HG02759 (cell line): ENCODE results near the gene AFF3.
"Not testable (repeated sequence)": the region's sequence is repeated elsewhere in the genome, so short reads cannot be mapped to it uniquely, and the experiment has no call there.

Experiments
- ATAC-seq: cut with Tn5 transposase; IDR thresholded peaks from one replicate; pipeline ENCODE4 v1.9.1; 2021; ENCODE audit warnings: mild to moderate bottlenecking, moderate library complexity; ENCODE audit not compliant: unreplicated experiment

Gene AFF3

DNA sequence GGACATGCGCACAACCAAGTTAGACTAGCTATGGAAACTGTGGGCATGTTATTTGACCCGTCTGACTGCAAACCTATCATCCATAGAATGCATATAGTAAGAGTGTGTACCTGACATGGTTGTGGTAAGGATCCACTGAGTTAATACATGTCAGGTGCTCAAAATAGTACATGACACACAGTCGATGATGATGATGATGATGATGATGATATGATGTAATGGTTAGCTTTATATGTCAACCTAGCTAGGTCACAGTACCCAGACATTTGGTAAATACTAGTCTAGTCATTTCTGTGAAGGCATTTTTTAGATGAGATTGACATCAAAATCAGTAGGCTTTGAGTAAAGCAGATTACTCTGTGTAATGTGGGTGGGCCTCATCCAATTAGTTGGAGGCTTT lies 204.1 kb downstream of the AFF3 start:
- ATAC-seq, result no peak

DNA sequence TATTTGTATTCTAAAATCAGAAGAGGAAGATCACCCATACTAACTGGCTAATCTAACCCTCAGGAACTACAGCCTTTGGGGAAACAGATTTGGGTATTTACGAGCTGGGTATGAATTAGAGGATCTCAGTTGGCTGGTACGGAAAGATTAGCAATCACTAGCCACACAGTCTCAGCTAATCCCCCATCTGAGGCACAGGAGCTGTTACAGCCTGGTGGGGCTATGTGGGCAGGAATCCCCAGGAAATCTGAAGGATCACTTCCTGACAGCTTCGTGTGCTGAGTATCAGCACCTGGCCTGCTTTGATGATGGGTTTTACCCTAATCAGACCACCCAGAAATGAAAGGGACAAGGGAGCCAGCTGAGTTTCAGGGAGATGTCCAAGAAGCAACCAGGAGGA lies 206.3 kb downstream of the AFF3 start:
- no peak for ATAC-seq

DNA sequence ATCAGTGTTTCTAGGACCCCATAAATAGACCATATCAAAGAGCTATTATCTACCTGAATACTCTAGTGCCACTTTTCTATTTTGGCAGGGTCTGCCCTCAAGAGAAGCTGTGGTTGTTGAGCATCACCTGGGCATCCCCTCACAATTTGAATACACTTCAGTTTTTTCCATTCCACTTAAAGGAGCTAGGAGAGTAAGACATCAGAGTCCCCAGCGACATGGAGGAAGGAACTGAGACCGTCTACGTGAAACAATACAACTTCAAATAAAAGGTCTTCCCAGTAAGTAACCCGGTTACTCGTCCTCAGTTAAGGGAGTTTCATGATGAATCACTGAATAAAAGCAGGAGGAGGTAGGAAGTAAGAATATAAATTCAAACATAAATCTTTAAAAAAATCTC lies 206.7 kb downstream of the AFF3 start:
- no peak for ATAC-seq

DNA sequence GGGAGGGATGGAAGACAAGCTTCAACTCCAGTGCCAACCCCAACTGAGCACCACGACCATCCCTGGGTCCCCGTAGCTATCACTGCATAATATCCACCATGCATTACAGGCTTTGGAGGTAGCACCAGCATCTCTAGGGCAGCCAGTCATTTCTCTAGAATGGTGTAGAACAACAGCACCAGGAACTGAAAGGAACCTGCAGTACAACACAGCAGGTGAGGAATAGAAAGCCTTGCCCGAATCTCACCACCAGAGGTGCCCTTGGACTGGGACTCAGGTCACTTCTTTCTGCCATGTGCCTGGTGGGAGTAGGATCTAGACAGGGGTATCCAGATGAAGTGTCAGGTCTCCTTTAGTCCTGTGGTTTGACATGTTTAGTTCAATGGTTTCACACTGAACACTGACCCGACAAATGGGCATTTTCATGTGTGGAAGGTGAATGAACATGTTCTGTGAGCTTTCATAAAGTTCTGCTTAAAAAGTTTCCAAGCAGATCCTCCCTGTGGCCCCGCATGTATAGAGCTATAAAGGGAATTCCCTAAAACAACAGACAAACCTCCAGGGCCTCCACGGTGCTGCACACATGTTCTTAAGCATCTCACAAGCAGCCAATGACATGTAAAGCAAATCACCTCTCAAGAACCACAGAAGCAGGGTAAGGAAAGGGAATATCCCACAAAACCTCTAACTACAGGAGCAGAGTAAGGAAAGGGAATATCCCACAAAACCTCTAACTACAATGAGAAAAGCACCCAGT lies 208.3 kb downstream of the AFF3 start:
- ATAC-seq, result no peak

DNA sequence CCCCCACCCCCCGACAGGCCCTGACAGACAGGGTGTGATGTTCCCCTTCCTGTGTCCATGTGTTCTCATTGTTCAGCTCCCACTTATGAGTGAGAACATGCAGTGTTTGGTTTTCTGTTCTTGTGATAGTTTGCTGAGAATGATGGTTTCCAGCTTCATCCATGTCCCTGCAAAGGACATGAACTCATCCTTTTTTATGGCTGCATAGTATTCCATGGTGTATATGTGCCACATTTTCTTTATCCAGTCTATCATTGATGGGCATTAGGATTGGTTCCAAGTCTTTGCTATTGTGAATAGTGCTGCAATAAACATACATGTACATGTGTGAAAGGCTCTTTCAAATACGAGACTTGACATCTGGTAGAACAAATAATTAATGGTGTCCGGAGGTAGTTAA lies 208.9 kb downstream of the AFF3 start:
- not testable (repeated sequence) for ATAC-seq

DNA sequence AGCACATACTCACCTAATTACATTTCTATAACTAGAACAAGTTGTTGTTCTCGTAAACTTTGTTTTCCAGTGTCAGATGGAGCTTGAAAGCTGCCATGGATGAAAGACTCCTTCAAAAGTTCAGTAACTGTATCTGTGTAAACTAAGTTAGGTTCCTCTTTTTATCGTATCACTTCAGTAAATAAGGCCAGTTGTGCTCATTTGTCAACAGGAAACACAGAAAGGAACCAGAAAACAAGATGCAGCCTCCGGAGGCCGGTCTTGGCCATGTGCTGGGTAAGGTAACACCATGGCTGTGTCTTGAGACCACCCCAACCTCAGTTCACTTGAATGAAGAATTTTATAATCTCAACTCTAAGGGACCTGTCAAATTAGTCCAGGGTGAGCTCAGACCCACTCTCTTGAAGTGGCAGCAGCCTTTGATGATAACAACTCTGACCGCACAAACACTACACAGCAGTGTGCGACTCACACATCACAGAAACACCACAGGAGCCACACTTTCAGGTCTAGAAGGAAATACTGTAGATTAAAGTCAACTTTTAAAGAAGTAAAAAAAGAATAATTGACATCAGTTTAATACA lies 213.8 kb downstream of the AFF3 start:
- no peak for ATAC-seq

DNA sequence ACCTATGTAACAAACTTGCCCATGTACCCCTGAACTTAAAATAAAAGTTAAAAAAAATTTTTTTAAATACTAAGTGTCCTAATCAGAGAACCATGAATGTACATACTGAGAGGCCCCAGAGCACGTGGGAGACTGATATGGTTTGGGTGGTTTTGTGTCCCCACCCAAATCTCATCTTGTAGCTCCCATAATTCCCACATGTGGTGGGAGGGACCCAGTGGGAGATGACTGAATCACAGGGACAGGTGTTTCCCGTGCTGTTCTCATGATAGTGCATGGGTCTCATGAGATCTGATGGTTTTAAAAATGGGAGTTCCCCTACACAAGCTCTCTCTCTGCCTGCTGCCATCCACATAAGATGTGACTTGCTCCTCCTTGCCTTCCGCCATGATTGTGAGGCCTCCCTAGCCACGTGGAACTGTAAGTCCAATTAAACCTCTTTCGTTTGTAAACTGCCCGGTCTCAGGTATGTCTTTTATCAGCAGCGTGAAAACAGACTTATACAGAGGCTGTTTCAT lies 214.6 kb downstream of the AFF3 start:
- not testable (repeated sequence) for ATAC-seq

DNA sequence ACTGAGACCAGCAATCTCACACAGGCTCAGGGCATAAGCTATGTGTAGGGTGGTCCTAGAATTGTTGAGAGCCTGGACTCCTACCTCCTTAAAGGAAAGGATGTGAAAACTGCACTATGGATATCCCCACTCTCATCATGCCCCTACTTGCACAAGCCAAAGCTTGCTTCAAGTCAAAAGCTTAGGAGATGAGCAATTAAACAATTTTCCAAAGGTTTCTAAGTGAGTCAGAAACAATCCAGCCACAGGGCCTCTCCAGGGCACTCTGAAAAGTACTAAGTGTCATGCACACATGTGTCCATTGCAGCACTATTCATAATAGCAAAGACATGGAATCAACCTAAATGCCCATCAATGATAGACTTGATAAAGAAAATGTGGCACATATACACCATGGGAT lies 215.4 kb downstream of the AFF3 start:
- ATAC-seq, result no peak

DNA sequence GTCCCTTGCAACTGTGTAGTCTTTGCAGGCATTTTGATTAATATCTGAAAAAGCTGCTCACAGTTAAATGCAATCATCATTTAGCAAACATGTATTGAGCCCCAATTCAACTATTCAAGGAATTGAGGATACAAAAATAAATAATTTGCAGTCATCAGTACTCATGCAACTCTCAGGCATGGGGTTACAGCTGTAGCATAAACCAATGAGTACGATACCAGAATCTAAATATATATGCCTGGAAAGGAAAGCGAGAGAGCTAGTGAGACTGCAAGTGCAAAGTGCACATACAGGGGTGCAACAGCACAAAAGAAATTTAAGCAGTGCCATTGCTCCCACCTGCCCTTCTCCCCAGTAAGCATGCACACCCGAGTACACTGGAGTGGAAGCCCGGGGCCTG lies 216.4 kb downstream of the AFF3 start:
- no peak for ATAC-seq

DNA sequence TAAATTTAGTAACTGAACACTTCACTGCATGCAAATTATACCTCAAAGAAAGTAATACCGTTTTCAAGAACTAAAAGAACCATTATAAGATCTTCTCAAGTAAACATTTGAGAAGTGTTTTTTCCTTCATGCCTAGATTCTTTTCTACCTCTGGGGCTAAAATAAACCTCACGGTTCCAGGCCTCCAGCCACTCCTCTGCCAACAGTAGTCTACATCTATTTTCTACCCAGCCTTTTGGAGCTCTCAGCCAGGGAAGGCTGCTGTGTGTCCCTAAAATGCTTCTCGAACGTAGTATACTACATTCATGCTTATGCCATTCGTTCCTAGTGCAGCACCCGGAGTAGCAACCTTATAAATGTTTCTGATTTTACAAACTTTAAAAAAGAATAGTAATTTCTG lies 219.7 kb downstream of the AFF3 start:
- no peak for ATAC-seq

DNA sequence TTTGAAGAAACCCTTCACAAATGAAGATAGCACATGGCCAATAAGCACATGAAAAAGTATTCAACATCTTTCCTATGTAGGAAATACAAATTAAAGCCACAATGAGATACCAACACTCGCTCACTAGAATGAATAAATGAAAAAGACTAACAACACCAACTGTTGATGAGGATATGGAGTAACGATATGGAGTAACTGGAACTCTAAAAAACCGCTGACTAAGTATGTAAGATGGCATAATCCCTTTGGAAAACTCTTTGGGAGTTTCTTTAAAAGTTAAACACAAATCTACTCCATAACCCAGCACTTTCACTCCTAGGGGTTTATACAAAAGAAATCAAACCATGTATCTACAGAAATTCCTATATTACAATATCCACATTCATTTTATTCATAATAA lies 220.5 kb downstream of the AFF3 start:
- ATAC-seq, result no peak

DNA sequence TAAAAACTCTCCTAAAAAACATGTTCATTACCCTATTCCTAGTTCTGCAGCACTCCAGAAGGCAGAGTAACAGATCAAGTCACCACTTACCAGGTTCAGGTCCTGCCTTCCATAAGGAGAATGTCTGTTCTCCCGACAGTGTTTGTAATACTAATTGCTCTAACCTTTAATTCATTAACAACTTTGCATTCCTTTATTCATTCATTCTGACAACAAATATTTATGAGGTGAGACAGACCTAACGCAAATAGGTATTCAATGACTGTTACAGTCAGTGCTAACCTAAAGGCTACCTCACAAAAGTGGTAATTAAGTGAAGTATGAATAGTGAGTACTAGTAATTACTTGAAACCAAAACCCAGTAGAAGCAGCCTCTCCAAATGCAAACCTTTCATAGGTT lies 224.0 kb downstream of the AFF3 start:
- no peak for ATAC-seq

DNA sequence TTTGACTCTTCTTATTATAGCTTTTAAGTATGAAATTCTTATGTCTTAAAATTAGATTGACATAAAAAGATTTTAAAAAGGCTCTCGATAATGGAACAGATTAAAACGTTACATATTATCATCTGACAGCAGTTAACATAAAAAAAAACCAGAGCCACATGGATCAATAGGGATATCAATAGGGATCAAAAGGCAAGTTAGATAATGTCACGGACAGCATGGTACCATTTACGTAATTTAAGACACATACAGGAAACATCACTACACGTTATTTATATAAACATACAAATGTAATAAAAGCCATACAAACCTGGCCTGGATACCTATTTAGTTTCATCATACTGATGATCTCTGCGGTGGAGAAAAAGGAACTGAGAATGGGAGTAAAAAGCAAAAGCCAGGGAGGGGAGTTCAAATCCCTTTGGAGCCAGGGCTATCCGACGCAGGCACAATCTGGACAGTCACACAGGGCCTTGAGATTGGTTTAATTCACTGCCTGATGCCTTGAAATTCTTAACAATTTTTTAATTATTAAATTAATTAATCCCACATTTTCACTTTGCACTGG lies 227.2 kb downstream of the AFF3 start:
- no peak for ATAC-seq

DNA sequence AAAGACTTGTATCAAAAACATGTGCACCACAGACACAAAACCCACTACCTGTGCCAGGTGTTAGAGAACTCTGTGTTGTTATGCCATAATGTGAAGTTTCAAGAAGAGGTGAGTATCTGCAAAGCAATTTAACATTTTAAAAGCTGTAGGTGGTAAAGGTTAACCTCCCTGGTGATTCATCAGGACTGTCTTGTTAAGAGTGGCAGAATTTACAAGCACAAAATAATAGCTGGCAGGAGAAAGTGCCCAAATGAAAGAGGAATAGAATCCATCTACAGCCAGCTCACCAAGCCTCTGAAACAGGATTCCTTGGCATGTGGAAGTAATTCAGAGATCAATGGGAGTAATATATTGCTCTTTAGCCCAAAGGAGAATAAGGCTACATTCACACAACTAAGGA lies 230.7 kb downstream of the AFF3 start:
- no peak for ATAC-seq

DNA sequence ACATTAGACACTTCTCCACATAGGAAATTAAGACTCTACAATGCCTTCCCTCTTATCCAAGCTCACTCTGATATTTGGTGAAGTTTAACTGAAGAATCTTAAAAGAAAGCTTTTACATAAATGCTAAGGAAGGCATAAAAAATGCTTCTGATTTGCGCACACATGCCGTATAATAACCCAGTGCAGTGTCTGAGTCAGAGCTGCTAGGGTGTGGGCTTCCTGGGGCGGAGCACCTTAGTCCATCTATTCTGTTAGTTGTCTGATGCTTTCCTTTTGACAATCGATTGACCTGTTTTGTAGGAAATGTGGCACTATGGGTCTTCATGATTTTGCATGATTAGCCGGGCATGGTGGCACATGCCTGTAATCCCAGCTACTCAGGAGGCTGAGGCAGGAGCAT lies 231.5 kb downstream of the AFF3 start:
- ATAC-seq, result no peak

DNA sequence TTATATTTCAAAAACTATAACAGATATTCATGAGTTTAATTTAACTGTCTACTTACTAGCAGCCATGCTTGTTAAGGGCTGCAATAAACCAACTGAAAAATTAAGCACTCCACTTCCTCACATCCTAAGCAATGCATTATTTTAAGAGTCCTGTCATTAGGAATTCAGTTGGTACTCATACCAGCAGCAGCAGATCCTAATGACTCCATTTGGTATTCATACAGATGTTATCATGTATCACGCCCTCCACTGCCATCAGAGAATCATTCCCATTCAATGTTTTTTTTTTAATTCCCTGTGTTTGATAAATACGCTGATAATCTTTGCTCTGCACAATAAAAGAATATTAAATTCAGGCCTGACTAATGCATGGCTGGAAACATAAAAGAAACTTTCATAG lies 236.8 kb downstream of the AFF3 start:
- no peak for ATAC-seq

DNA sequence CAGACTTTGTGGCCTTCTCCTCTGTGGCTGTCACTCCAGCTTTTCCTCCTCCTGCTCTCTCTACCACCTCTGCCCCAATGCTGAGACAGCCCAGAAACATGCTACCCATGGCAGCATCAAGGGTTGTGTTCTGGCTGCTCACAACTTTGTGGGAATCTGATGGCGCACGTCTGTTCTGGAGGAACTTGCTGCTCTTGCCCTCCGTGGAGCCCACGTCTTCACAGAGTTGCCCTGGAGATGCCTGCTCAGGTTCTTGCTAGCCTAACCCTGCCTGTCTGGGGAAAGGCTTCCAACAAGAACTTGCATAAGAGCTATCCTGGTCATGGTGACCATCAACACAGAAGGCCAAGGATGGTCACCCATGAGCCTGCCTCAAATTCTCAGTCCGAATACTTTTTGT lies 237.4 kb downstream of the AFF3 start:
- no peak for ATAC-seq

DNA sequence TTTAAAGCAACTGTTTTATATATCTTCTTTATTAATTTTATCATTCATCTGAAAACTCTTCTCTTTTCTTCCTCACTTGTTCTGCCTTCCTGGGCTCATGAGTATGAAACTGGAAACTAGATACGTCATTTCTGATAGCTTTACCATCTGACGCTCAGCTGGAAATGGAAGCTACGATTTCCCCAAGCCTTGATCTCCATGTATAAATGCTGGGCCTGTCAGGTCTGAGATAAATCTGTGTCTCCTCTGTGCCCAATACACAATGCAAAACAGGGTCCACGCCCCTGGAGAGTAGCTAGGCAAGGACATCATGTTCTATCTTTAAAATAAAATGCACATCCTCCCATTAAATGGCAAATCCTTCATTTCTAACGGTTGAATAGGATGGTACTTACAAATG lies 238.4 kb downstream of the AFF3 start:
- ATAC-seq, result no peak

DNA sequence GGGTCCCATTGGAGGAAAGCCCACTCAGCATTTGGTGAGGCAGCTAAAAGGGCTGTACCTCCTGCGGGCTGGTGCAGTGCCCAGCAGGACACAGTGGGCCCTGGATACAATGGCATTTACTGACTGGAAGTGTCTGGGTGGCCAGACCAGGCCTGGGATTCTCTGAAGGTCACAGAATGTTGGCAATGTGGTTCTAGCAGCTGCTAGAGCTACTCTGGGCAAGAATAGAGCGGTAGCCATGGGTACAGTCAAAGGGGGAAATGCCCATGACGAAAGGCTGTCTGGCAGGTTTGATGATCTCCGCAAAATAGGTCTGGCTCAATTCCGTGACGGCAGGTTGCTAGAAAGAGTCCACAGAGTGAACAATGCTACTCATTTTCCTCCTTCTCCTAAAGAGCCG lies 241.8 kb downstream of the AFF3 start:
- ATAC-seq, result no peak

DNA sequence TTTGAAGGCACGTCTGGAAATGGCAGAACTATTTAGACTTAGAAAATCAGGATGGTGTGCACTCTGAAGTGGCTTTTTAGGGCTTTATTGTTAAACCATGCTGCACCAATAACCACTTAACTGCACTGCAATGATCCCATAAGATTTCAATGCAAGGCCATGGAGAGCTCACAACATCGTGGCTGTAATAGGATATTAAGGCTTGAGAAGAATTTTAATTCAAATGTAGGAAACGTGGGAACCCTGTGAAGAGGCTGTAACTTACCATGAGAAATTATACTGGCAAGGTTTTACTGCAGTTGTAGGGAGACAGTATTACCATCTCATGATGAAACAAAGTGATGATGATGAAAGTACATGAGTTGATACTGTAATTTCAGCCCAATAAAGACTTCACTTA lies 242.5 kb downstream of the AFF3 start:
- ATAC-seq, result no peak

DNA sequence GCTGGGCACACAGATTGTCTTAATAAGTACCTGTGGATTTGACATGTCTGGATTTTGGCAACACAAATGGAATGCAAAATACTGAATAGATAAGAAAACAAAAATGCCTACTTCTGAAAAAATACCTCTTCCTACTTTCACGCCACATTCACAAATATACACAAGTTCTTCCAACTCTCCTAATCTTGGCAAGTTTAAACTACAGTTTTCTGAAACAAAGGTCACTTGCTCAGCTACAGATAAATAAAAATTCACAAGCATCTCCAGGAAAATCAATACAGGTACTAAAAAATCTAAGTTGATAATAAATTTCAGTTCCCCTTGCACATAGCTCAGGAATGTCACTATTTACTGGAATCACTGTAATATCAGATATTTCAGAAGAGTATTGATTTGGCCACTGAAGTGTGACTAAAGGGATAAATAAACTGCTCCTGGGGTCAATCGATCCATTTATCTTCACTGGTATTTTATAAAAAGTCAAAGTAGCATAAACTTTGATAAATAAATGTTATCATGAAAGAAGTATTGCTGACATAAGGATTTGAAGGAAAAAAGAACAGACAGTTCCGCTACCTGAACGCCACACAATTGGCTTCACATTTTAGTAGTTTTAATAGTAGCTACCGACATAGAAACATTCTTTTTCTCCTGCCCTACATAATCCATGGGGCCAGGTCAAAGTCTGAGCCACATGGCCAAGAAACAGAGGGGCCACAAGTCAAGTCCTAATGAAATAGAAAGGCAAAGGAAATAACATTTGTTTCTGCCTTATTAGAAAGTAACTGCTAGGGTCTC lies 243.1 kb downstream of the AFF3 start:
- no peak for ATAC-seq
